ENCODE data around the gene ABLIM2.

DNA sequence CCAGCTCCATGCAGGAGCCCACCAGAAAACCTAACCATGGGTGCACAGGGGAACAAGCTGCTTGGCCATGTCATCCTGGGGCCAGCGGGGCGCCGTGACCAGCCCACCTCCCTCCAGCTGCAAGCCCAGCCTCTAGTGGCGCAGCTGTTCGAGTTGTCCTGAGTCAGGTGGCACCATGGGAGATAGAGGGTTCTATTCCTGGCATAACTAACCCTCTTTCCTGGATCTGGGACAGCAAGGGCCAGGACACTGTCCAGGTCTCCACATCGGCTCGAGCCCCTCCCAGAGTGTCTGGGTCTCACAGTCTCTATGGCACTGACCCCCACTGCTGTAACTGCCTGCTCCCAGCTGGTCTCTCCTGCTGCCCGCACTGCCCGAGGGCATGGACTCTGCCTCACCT is 16.7 kb downstream of the ABLIM2 start:
- TF ChIP-seq POLR2AphosphoS5 (IDR thresholded peaks at IDR 0.05; ENCODE audit: low read depth) (no peak), CTCF (conservative IDR thresholded peaks at IDR 0.05; ENCODE audit: low read depth in 2 of 2) (no peak), ZNF331 (CRISPR knock-in tag; IDR thresholded peaks at IDR 0.05; ENCODE audit: low read depth) (no peak), NANOG (IDR thresholded peaks at IDR 0.05; ENCODE audit: borderline replicate concordance) (no peak), EZH2 (IDR thresholded peaks at IDR 0.05; ENCODE audit: low read depth, unreplicated experiment) (no peak), CREB1 (CRISPR knock-in tag; IDR thresholded peaks at IDR 0.05; ENCODE audit: low read depth) (no peak), ZNF114 (CRISPR knock-in tag; IDR thresholded peaks at IDR 0.05) (no peak), JUNB (IDR thresholded peaks at IDR 0.05; ENCODE audit: unreplicated experiment) (no peak), EZH2phosphoT487 (IDR thresholded peaks at IDR 0.05; ENCODE audit: unreplicated experiment) (no peak), ETS1 (IDR thresholded peaks at IDR 0.05) (no peak), STAT1 (IDR thresholded peaks at IDR 0.05; ENCODE audit: unreplicated experiment) (no peak)
- TF ChIP-seq, protein P1, sequence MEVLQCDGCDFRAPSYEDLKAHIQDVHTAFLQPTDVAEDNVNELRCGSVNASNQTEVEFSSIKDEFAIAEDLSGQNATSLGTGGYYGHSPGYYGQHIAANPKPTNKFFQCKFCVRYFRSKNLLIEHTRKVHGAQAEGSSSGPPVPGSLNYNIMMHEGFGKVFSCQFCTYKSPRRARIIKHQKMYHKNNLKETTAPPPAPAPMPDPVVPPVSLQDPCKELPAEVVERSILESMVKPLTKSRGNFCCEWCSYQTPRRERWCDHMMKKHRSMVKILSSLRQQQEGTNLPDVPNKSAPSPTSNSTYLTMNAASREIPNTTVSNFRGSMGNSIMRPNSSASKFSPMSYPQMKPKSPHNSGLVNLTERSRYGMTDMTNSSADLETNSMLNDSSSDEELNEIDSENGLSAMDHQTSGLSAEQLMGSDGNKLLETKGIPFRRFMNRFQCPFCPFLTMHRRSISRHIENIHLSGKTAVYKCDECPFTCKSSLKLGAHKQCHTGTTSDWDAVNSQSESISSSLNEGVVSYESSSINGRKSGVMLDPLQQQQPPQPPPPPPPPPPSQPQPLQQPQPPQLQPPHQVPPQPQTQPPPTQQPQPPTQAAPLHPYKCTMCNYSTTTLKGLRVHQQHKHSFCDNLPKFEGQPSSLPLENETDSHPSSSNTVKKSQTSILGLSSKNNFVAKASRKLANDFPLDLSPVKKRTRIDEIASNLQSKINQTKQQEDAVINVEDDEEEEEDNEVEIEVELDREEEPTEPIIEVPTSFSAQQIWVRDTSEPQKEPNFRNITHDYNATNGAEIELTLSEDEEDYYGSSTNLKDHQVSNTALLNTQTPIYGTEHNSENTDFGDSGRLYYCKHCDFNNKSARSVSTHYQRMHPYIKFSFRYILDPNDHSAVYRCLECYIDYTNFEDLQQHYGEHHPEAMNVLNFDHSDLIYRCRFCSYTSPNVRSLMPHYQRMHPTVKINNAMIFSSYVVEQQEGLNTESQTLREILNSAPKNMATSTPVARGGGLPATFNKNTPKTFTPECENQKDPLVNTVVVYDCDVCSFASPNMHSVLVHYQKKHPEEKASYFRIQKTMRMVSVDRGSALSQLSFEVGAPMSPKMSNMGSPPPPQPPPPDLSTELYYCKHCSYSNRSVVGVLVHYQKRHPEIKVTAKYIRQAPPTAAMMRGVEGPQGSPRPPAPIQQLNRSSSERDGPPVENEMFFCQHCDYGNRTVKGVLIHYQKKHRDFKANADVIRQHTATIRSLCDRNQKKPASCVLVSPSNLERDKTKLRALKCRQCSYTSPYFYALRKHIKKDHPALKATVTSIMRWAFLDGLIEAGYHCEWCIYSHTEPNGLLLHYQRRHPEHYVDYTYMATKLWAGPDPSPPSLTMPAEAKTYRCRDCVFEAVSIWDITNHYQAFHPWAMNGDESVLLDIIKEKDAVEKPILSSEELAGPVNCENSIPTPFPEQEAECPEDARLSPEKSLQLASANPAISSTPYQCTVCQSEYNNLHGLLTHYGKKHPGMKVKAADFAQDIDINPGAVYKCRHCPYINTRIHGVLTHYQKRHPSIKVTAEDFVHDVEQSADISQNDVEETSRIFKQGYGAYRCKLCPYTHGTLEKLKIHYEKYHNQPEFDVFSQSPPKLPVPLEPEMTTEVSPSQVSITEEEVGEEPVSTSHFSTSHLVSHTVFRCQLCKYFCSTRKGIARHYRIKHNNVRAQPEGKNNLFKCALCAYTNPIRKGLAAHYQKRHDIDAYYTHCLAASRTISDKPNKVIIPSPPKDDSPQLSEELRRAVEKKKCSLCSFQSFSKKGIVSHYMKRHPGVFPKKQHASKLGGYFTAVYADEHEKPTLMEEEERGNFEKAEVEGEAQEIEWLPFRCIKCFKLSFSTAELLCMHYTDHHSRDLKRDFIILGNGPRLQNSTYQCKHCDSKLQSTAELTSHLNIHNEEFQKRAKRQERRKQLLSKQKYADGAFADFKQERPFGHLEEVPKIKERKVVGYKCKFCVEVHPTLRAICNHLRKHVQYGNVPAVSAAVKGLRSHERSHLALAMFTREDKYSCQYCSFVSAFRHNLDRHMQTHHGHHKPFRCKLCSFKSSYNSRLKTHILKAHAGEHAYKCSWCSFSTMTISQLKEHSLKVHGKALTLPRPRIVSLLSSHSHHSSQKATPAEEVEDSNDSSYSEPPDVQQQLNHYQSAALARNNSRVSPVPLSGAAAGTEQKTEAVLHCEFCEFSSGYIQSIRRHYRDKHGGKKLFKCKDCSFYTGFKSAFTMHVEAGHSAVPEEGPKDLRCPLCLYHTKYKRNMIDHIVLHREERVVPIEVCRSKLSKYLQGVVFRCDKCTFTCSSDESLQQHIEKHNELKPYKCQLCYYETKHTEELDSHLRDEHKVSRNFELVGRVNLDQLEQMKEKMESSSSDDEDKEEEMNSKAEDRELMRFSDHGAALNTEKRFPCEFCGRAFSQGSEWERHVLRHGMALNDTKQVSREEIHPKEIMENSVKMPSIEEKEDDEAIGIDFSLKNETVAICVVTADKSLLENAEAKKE (CRISPR knock-in tag; IDR thresholded peaks at IDR 0.05) = no peak
- TF ChIP-seq, protein P2, sequence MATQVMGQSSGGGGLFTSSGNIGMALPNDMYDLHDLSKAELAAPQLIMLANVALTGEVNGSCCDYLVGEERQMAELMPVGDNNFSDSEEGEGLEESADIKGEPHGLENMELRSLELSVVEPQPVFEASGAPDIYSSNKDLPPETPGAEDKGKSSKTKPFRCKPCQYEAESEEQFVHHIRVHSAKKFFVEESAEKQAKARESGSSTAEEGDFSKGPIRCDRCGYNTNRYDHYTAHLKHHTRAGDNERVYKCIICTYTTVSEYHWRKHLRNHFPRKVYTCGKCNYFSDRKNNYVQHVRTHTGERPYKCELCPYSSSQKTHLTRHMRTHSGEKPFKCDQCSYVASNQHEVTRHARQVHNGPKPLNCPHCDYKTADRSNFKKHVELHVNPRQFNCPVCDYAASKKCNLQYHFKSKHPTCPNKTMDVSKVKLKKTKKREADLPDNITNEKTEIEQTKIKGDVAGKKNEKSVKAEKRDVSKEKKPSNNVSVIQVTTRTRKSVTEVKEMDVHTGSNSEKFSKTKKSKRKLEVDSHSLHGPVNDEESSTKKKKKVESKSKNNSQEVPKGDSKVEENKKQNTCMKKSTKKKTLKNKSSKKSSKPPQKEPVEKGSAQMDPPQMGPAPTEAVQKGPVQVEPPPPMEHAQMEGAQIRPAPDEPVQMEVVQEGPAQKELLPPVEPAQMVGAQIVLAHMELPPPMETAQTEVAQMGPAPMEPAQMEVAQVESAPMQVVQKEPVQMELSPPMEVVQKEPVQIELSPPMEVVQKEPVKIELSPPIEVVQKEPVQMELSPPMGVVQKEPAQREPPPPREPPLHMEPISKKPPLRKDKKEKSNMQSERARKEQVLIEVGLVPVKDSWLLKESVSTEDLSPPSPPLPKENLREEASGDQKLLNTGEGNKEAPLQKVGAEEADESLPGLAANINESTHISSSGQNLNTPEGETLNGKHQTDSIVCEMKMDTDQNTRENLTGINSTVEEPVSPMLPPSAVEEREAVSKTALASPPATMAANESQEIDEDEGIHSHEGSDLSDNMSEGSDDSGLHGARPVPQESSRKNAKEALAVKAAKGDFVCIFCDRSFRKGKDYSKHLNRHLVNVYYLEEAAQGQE (IDR thresholded peaks at IDR 0.05; ENCODE audit: unreplicated experiment) = no peak
